Germinal center (tissue), 1 donor: ENCODE measurements around the gene SLCO1A2.
"Not testable (repeated sequence)": the region's sequence is repeated elsewhere in the genome, so short reads cannot be mapped to it uniquely, and the experiment has no call there.

Experiments used
- DNase-seq: peaks from one replicate; pipeline ENCODE4 v3.0.0; 2012; ENCODE audit warnings: mixed read lengths, low spot score

SLCO1A2 gene, protein sequence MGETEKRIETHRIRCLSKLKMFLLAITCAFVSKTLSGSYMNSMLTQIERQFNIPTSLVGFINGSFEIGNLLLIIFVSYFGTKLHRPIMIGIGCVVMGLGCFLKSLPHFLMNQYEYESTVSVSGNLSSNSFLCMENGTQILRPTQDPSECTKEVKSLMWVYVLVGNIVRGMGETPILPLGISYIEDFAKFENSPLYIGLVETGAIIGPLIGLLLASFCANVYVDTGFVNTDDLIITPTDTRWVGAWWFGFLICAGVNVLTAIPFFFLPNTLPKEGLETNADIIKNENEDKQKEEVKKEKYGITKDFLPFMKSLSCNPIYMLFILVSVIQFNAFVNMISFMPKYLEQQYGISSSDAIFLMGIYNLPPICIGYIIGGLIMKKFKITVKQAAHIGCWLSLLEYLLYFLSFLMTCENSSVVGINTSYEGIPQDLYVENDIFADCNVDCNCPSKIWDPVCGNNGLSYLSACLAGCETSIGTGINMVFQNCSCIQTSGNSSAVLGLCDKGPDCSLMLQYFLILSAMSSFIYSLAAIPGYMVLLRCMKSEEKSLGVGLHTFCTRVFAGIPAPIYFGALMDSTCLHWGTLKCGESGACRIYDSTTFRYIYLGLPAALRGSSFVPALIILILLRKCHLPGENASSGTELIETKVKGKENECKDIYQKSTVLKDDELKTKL

DNA sequence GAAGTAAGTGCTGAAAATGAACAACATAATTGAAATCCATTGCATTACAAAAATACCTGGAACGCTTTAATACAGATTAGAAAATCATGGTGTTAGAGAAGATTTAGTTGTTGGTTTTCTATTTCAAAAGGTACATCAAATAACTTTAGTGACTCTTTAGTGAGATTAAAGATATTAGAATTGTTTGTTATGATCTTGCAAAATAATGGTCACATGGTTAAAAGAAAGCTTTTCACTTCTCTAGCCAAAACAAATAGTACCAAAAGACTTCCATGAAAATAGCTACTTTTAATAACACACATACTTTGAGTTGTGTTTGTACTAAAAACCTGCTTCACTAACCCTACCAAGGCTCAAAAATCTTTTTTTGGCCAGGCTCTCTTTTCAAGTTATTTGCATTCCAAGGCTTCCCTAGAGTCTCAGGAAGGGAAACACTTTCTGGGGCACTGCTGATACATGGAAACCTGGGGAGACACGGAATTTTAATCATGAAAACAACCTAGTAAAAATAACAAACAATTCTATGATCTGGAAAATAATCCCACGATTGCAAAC is at the start of gene SLCO1A2:
SLCO1A2 (minus strand) TSS at position 147 of the 555 bp plus-strand sequence. CDS start 270 bp downstream, outside the sequence.
- no peak for DNase-seq

DNA sequence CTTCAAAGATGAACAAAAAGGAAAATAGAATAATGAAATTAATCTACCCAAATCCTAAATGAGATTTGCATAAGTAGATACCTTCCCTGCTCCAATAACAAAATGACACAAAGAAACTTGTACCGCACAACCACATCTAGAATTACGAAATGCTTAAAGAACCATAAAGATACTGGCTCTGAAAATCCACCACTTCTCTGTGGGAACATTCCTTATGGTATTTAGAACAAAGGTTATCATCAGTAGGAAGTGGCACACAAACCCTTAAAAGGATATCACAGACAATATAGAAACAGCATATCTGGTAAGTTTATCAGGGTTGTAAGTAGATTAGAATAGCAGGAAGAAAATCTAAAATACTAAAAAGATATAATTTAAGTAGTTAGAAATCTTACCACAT is 49.5 kb upstream of the SLCO1A2 start:
- no peak for DNase-seq

DNA sequence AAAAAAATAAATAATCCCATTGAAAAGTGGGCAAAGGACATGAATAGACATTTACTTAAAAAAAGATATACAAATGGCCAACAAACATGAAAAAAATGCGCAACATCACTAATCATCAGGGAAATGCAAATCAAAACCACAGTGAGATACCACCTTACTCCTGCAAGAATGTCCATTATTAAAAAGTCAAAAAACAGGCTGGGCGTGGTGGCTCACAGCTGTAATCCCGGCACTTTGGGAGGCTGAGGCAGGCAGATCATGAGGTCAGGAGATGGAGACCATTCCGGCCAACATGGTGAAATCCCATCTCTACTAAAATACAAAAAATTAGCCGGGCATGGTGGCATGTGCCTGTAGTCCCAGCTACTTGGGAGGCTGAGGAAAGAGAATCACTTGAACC is 46.6 kb upstream of the SLCO1A2 start:
- not testable (repeated sequence) for DNase-seq

DNA sequence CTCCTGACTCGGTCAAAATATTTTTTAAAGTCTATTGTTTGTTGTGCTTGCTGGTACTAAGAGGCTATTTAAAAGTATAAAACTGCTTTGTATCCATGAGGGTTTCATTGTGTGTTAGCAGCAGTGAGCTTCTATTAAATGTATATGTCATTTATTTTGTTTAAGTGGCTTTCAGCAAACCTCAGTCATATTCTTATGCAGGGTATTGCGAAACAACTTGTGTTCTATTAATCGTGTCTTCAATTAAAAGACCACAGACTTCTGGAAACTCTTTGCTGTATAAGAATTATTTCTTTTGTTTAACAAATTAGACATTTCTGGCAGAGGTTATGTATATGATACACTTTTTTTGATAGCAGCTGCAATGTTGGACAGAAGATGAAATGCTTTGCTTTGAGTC is 44.5 kb upstream of the SLCO1A2 start:
- DNase-seq: no peak

DNA sequence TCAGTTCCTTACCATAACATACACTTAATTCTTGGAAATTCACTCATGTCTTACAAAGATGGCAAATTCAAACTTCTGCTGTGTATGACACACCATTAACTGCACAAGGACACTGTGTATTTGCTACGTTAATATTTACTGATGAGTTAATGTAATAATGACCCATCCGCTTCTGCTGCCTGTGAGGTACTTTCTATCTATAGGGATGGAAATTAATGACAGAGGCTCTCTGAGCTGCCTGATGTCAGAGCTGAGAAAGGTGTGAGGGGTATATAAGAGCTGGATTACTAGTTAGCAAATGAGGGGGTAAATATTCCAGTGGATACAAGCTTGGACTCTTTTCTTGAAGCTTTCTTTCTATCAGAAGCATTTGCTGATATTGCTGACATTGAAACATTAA is 37.9 kb upstream of the SLCO1A2 start, which contains the start of gene IAPP:
IAPP (plus strand) TSS at position 301 of the 400 bp plus-strand sequence. CDS start 450 bp downstream, outside the sequence.
- no peak for DNase-seq

DNA sequence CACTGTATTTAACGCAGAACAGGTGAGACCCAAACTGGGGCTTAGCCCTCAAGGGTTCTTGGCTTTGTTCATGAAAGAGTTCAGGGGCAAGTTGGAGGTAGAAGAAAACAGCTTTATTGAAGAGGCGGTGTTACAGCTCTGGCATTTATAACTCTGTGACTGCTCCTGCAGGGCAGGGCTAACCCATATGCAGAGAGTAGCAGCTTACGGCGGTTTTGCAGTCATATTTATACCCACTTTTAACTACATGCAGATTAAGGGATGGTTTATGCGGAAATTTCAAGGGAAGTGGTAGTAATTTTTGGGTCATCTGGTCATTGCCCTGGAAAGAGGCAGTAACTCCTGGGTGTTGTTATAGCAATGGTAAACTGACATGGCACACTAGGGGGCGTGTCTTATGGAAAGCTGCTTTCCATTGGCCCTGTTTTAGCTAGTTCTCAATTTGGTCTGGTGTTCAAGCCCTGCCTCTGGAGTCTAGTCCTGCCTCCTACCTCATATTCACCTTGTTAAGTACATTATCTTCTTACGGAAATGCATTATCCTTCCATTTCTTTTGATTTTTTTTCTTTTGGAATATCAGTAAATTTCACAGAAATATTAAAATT is 36.2 kb upstream of the SLCO1A2 start:
- no peak for DNase-seq

DNA sequence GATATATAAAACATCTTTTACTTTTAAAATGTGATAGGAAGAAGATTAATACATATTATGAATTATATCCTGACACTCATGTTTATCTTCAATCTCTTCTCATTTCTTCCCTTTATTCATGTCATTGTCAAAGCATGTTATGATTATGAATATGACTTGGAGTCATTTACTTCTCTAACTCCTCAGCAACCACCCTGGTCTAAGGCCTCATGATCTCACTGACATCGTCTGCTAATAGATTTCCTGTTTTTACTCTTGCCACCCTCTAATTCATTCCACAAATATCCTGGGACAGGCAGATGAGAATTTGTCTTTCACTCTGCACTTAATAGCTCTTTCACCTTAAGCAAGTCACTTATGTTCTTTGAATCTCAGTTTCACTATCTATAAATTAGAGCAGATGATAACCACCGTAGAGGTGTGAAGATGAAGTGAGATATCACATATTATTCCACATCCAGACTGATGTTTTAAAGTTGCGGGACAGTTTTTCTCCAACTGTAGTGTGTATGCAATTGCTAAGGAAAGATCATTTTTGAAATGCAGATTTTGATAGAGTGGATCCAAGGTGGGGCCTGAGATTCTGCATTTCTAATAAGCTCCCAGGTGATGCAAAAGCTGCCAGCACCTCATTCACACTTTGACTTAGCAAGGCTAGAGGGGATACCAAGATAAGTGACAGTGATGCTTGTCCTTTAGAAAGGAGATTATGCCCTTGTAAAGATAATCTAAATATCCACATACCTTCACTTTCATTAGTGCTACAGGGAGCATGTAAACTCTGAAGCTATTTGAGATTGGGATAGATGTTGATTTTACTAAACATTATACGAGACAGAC is 34.6 kb upstream of the SLCO1A2 start:
- no peak for DNase-seq

DNA sequence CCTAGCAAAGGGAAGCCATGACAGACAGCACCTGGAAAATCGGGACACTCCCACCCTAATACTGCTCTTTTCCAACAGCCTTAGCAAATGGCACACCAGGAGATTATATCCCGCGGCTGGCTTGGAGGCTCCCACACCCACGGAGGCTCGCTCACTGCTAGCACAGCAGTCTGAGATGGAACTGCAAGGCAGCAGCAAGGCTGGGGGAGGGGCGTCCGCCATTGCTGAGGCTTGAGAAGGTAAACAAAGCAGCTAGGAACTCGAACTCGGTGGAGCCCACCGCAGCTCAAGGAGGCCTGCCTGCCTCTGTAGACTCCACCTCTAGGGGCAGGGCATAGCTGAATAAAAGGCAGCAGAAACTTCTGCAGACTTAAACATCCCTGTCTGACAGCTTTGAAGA is 25.9 kb upstream of the SLCO1A2 start:
- not testable (repeated sequence) for DNase-seq

DNA sequence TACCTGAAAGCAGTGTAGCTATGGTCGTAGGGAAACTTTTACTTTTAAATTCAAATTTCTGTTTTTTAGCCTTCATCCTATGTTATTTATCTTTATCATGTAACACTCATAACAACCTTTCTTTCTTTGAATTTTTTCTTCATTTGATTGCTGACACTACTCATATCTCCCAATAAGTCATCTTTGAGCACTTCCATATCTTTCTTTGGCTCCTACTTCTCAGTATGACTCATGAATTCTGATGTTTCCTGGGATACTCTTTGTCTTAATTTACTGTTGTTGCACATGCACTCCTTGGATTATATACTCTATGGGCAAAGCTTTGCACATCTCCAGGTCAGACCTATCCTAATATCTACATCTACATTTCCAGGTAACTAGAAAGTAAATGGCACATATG is 19.9 kb upstream of the SLCO1A2 start:
- no peak for DNase-seq

DNA sequence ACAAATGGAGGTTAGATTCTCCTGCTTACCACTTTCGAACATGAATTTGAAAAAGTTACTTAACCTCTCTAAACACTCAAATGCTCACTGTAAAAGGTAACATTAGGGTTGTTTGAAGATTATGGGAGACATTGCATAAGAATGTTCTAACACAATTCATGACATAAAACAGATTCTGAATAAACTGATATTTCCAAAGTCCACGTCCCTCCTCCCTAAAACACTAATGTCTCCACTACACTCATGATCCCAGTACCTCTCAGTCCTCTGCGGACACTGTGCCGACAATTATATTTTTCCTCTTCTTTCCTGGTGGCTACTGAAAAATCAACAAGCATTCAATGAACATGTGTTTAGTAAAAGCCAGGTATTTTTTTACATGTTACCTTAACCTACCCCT is 19.2 kb upstream of the SLCO1A2 start:
- no peak for DNase-seq

DNA sequence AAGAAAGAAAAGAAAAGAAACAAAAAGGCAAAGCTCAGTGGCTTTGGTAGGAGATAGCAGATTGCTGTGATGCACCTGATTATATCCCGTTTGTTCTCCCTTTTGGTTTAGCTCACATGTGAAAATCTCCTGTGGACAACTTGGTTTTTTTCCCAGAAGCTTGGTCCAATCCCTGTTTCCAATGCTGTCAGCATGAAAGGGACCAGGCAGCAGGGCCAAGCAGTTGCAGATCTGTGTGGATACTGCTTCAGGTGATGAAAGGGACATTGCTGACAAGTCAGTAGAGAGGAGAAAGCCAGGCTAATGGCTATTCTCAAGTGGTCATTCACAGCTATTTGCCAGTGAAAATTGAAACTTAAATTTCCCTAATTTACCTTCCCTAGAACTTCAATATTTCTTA is 18.8 kb upstream of the SLCO1A2 start:
- no peak for DNase-seq

DNA sequence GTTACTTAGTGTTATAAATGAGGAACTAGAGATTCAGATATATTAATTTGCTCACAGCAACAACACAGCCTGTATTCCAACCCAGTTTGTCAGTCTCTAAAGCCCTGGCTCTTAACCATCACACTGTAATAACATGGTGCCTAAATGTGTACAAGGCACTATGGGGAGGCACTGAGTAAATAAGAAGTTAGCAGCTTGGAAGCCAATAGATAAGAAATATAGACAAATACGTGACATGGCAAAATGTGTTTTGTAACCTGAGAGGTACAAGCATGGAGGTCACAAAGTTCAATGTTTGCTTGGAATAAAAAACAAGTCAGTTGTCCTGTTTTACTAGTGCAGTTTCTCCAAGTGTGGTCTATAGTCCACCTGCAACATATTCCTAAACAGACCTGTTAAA is 16.3 kb upstream of the SLCO1A2 start:
- no peak for DNase-seq

DNA sequence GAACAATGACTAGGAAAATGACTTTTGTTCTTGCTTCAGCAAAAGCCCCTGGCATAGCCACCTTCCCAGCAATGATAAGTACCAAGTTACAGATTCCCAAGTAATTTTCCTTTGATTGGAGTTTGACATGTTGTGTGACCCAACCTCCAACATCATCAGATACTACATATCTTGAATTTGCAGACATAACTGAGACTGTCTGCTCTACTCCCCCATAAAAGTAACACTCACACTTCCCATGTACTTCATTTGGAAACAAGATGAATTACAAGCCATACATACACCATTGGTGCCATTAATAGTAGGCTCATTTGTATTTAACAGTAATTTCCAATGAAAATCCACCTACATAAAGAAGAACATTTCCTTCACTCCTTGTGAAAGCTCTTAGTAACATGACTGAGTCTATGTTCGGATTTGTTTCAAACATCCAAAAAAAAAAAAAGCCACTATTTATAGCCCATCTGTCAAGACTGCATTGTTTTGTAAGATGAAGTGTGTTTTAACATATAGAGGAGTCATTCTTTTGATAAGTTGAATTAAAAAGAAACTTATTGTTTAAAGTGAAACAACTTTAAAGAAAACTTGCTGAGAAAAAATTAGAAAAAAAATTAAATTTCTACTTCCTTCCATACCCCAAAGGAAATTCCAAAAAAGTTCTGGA is 12.0 kb upstream of the SLCO1A2 start:
- DNase-seq: no peak

DNA sequence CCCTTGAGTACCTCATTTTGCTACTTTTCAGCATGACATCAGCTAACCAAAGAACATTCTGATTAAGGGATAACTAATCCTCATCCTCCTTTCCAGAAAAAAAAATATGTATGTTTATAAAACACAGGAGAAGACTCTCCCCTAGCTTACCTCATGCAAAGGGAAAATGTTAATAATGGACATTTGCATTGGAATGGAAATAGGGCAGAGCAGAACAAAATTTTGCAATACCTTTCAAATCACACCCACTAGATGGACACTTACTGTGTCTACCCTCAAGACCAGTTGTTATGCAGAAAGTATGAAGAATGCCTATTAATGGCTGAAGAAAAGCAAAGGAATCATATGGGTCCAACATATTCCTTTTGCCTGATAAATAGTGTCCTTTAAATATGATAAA is 8.9 kb upstream of the SLCO1A2 start:
- DNase-seq: no peak

DNA sequence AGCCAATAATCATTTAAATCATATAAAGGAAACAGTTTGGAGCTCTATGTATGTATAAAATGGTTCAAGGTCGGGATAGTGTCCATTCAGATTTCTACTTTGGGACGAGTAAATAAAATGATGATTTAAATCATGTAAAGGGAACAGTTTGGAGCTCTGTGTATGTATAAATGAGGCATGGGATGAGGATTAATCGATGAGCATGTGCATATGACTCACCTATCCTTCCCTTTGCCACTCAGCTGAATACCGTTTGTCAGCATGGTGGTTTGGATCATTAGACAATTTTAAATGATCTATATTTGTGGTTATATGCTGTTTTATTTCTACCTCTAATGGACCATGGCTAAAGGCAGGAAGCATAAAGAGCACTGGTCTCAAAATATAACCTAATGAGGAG is 7.1 kb upstream of the SLCO1A2 start:
- DNase-seq: no peak

DNA sequence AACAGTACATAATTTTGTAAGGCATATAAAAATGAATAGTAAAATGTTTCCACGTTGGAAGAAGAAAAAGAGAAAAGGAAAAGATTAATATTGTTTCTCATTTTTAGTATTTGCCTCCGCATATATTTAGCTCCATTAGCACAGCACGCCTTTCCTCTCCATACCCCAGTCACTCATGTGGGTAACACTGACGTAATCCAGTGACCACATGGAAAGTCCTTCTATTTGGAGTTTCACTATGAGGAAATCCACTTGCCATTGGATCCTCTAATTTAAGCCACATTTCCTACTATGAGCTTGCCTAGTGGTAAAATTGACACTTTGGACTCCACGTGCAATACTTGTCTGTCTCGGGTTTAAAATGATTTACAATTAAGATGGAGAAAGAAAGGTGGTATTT is 5.7 kb upstream of the SLCO1A2 start:
- DNase-seq: no peak

DNA sequence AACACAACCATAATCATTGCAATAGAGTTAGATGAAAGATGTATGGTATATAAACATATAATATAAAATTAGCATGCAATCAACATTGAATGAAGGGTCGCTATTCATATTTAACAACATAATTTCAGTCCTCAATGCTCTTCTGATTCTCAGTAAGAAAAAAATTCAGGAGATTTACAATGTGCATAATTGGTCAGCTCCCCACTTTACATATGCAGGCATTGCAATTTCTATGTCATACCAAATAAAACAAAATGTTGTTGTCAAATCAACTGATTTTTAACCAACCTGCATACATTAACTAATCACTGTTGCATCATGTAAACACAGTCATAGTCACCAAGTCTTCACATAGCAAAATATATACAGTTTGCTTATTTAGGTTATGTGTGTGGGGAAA is 5.2 kb upstream of the SLCO1A2 start:
- DNase-seq: no peak

DNA sequence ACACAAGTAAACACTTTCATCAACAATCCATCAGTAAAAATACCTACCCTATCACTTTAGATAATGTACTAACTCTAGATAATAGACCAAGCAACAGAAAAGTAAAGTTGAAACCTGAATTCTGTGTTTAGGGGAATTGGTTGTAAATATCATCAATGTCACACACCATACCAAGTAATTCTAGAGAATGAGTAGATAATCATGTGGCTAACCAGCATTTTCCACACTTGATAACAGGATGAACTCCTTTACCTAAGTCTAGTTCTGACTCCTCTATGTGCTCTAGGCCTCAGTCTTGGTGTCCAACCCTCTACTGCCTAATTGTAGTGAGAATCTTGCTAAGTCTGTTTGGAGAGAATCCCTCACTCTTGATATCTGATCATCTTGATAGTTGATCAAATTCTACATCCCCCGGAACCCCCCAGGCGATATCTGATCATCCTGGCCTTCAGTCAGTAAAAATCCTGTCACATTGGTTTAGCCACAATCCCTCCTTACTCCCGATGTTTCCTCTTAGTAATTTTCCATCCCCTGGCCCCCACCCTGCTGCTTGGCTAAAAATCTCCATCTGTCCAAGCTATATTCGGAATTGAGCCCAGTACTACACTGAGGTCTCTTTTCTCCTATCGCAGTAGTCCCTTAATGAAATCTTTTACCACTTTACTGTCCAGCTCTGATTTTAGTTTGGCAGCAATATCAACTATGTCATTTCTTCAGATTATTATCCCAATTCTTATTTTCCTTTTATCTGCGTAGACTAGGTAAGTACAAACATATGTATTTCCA is 3.4 kb upstream of the SLCO1A2 start:
- DNase-seq: no peak

DNA sequence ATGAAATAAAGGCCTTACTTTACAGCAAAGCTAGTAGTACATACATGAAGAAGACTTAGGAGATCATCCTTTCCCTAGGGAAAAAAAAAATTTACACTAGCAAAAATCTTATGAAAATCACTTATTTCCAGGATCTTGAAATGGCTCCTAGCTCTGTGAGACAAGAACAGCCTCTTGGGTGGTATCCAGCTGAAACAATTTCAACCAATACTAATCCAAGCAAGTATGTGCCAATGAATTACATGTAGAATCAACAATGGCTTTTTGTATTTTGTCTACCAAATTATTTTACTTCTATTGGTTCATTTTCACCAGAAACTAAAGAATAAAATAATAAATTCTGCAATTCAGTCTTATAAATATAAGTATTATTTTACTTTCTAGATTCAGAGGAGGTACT is 2.7 kb upstream of the SLCO1A2 start:
- DNase-seq: no peak

DNA sequence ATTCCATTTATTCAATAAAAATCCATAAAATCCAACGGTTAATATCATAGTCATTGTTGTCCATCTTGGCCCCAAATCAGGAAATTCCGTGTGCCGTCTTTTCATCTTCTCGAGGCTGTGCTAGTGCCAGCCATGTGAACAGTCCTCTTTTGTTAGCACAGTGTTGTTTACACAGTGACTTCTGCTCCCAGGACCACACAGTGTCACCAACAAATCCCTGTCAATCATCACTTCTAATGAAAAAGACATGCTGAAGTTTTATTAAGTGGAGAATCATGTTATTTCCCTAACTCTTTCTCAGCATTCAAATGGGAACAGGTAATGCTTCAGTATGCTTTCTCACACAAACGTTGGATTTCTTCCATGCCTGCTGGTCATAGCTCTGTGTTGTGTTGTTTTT is 1.9 kb upstream of the SLCO1A2 start:
- DNase-seq: no peak
